RPMI7951 (cell line): ENCODE measurements around the gene TMED3. TPM values are rescaled to one million over a fixed set of nuclear protein-coding genes. Genes with fewer than 3 reads are reported as not detected.

Source experiments
- total RNA-seq: library from RNA; depleted of rRNA; stranded (reverse); fragments of >200 nt; shearing (Covaris generic); gene quantifications from 2 replicates; pipeline ENCODE4 v1.2.3, GENCODE V29; 2014; rRNA removed

The TMED3 gene
- total RNA-seq, 1 experiment from 2014 or later, result 119 TPM

Other genes with a start within 250 kb of the TMED3 start
- gene RASGRF1, start 220.3 kb upstream of the TMED3 start, total RNA-seq, result 7.5 and 8.7 TPM in 2 replicates
- not detected in 2 replicates for gene ANKRD34C, start 28.4 kb upstream of the TMED3 start, total RNA-seq
- gene MINAR1, start 121.2 kb downstream of the TMED3 start, total RNA-seq, result 1.1 and 1.3 TPM in 2 replicates